Stimulated activated CD8-positive, alpha-beta memory T cell treated with anti-CD3 and anti-CD28 coated beads, Interleukin-12 subunit alpha, Interleukin-12 subunit beta, amount 100 ng/mL, for 1 hour (primary cell): Measurements from ENCODE around the gene GALE.
"Not testable (repeated sequence)": the region's sequence is repeated elsewhere in the genome, so short reads cannot be mapped to it uniquely, and the experiment has no call there.

Source experiments
- DNase-seq: peaks from one replicate; pipeline ENCODE4 v3.0.0-alpha.2; 2020; ENCODE audit warnings: low read depth

Gene GALE

DNA sequence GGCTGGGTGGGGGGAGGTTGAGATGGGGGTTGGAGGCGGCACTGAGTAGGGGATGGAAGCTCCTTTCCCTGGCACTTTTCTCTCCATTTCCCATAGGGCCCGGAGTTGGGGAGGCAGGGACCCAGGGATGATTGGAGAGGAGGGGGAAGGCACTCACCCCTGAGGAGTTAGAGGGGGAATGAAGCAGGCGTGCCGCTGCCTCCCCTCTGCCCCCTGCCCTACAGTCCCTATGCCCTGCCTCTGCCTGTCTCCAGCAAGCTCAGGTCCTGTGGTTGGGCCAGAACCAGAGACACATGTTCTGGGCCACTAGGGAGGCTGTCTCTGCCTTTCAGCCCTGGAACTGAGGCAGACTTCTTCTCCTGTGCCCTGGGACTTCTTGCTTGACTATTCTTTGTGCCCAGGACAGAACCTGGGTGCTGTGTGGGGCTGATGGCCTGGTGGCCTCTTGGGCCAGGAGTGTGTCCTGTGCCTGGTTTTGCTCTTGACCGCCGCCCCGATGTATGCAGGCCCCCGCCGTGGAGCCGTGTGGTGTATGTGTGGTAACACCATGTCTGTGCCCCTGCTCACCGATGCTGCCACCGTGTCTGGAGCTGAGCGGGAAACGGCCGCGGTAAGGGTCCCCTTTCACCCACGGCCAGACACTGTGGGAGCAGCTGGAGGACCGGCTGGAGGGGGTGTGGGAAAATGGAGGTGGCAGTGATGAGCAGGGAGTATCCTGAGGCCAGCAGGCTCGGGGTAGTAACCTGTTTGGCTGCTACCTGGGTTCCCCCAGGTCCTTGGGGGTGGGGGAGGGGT lies 8.2 kb downstream of the GALE start:
- no peak for DNase-seq

DNA sequence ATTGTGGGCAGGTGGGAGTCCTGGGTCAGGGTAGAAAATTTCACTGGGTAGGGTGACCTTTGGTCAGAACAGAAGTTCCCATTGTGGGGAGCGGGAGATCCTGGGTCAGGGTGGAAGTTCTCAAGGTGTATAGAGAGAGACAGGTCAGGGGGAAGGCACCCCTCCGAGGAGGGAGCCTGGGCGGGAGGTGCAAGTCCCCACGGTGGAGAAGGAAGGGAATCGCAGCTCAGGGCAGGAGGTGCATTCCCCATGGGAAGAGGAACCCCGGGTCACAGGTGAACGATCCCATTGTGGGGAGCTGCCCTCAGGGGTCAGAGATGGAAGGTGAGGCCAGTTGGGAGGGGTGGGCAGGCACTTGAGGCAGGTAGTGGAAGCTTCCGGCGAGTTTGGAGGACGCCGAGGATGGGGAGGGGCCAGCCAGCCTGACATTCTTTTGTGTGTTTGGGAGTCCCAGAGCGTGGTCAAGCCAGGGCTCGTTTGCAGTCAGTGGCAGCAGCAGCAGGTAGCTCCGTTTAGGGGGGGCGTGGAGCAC lies 9.0 kb downstream of the GALE start:
- DNase-seq = no peak

DNA sequence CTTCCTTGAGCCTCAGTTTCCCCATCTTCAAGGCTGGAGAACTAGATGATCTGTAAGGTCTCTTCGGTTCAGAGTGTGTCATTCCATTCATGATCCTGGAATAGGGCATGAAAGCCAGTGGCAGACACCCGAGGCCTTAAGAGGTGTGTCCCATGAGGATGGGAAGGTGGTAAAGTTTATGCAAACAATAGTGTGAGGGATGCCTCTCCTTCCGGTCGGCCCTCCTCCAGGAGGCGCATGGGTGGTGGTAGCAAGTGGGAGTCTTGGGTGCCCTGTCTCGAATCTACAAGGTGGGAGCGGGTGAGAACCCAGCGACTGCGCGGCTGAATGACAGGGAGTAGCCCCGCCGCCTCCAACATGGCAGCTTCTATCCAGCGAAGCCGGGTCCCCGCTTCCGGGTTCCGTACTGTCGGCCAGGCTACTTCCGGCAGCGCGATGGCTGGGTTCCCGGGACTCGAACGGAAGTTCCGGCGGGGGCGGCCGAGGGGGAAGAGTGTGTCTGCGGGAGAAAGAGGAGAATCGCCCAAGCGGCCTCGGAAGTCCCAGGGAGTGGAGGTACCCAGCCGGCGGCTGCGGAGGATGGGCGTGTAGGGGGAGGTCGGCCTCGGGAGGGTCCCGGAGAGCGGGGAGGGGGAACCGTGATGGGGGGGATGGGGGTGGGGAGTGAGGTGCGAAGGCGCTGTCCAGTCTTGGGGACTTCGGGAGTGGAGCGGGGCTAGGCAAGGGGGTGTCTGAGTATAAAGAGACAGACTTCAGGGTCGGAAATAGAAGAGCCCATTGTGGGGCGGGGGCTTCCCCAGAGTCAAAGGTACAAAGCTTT lies 9.6 kb downstream of the GALE start, which contains the start of gene LYPLA2:
LYPLA2 (plus strand) TSS at position 450 of the 820 bp plus-strand sequence. CDS start 1,538 bp downstream, outside the sequence.
- DNase-seq = peak; percentile 82

DNA sequence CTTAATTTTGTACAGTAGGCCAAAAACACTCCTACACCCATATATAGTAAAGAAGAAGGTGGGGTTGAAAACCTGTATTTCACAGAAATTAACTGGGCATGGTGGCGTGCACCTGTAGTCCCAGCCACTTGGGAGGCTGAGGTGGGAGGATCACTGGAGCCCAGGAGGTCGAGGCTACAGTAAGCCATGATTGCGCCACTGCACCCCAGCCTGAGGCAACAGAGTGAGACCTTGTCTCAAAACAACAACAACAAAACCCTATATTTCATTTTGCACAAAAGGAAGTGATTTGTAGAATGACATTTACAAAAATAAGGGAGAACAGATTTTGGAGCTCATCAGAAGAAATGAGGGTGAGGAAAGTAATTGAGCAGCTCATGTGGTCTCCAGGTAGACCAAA lies 11.9 kb downstream of the GALE start:
- no peak for DNase-seq

DNA sequence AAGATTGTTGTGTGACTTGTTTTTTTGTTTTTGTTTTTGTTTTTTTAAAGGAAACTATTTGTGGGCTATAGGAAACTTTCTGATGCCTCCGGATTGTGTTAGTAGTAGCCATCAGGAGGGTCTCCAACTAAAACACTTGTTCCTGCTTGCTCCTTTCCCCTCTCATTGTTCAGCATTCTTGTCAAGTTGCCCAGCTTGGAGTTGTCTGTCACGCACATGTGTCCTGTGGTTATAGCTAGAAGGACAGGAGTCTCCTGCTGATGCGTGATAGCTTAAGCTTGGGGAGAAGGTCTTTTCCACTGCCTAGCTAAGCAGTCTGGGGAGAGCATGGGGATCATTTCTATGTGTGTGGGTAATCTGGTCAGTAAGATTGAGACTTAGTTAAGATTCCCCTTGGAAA lies 12.9 kb downstream of the GALE start:
- DNase-seq = no peak

DNA sequence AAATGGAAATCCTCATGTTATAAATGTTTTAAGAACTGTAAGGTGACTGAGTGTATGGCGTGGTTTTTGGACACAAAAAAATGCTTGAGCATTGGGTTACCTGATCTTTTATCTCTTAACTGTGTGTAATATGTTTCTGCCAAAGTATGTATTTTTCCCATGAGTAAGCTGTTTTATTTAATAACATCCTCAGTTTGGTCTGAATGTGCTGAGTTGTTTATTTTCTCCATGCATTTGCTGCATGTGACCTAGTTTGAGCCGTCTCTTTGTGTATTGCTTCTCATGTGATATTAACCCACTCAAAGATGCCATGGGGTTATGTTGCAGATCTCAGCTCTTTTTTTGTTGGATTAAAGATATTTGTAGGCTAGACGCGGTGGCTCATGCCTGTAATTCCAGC lies 15.7 kb downstream of the GALE start:
- no peak for DNase-seq

DNA sequence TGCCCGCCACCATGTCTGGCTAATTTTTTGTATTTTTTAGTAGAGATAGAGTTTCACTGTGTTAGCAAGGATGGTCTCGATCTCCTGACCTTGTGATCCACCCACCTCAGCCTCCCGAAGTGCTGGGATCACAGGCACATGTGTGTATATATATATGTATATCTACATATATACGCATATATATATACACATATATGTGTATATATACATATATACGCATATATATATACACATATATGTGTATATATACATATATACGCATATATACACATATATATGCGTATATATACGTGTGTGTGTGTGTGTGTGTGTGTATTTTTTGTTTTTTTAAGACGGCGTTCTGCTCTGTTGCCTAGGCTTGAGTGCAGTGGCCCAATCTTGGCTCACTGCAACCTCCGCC lies 17.4 kb downstream of the GALE start:
- DNase-seq = not testable (repeated sequence)

DNA sequence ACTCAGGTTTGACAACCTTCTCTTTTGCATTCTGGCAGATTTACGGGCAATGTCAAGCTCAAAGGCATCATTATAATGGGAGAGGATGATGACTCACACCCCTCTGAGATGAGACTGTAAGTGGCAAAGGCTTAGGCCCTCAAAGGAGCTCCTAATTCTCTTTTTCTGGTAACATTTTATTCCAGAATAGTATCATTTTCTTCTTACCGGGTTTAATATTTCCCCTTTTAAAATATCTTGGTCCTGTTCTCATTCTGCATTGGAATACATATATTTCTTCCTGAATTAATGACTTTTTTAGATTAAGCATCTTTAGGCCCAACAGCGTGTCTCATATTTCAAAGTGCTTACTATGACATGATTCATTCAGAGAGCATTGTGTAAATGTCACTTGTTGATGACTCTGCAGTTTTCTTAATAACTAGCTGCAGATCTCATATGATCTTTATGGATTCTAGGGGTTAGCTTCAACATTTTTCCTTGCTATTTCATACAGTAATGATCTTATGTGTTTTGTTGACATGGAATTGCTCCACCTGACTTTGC lies 20.7 kb downstream of the GALE start:
- DNase-seq = no peak

DNA sequence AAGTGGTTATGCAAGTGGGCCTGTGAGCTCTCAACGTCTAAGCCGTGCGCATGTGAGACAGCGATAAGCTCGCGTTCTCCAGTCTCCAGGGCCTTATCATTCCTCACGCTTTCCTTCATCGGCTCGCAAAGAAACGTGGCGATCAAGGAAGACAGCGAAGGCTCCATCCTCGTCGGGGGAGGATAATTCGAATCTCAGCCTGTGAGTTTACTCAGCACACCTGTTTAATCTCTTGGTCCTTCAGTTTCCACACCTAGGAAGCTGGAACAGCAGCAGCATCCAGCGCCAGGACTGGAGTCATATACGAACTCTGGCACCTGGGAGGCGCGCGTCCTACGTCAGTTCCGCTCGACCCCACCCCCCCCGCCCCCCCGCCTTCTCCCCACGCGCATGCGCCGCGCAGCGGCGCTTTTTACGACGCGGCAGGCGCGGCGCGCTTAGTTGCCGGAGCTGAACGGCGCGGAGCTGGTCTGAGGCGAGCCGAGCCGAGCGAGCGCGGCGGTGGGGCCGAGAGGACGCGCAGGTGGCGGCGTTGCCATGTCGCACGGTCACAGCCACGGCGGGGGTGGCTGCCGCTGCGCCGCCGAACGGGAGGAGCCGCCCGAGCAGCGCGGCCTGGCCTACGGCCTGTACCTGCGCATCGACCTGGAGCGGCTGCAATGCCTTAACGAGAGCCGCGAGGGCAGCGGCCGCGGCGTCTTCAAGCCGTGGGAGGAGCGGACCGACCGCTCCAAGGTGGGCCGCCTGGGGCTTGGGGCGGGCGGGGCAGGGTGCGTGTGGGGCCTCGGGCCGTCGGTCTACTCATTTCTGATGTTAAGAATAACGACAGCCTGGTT lies 22.4 kb downstream of the GALE start, which contains the start of gene PITHD1:
PITHD1 (plus strand) TSS at position 440 of the 836 bp plus-strand sequence; CDS start at position 538, 98 bp downstream.
- DNase-seq = peak; percentile 57

DNA sequence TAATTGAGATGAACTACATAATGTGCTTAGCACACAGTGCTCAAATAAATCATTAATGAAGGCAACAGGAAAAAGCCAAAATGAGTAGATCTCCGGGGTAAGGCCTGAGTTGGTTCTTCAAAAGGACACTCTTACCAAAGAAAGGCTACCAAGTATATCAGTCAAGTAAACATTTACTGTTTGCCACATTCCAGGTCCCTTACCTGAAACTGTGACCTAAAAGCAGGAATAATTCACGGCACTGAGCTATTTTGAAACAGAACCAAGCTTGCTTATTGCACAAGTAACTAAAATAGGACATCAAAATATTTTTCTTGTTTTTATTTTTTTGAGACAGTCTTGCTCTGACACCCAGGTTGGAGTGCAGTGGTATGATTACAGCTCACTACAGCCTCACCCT lies 24.3 kb downstream of the GALE start:
- no peak for DNase-seq

DNA sequence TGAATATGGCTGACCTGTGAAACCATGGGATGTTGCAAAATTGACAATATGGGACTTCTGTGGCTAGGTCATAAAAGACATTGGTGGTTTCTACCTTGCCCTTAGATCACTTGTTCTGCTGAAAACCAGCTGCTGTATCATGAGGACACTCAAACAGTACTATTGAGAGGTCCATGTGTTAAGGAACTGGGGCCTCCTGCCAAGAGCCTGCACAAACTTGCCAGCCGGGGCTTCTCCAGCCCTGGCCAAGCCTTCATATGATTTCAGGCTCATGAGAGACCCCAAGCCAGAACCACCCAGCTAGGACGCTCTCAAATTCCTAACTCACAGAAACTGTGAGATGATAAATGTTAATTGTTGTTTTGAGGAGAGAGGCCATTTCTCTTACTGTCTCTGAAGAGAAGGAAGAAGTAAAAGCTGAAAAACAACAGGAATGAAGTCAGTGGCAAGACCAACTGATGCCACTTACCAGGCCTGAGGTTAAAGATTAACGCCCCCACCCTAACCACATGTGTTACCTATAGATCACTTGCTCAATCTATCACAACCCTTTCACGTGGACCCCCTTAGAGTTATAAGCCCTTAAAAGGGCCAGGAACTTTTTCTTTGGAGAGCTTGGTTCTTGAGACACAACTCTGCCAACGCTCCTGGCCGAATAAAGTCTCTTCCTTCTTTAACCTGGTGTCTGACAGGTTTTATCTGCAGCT lies 26.2 kb downstream of the GALE start:
- DNase-seq = no peak

DNA sequence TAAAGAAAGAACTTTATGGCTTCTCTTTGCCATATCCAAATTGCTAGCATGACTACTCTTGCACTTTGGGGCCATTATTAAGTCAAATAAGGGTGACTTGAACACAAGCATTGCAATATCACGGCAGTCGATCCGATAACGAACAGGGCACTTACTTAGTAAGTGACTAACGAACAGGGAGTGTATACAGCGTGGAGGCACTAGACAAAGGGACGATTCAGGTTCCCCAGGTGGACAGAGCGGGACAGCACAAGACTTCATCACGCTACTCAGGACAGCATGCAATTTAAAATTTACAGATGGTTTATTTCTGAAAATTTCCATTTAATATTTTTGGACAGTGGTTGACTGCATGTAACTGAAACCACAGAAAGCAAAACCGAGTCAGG lies 27.7 kb downstream of the GALE start:
- no peak for DNase-seq

DNA sequence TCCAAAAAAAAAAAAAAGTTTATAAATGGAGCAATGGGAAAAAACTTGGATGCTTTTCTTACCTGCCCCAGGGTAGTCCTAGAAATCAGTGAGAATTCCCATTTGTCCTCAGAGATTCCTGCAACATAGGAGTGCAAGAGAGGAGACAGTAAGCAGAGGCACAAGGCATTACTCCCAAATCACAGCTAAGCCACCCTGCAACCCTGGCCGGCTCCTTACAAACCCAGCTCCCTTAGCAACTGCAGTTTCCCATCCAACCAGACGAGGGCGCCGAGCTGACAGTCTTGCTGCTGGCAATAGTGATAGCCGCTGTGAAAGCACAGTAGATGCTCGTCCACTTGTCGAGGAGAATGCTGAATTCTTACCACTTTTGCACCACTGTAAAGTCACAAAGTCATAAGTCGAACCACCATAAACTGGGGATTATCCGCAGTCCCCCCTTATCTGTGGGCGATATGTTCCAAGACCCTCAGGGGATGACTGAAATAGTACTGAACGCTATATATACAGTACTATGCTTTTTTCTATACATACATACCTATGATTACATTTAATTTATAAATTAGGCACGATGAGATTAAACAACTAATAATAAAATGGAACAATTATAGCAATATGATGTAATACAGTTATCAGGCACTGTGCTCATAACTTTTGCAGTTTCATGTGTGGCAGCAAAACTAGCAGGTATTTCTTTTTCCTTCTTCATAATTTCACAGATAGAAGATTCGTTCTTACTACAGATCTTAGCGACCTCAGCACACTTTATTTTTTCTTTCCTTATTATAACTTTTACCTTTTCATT lies 28.3 kb downstream of the GALE start:
- DNase-seq = peak; percentile 77

DNA sequence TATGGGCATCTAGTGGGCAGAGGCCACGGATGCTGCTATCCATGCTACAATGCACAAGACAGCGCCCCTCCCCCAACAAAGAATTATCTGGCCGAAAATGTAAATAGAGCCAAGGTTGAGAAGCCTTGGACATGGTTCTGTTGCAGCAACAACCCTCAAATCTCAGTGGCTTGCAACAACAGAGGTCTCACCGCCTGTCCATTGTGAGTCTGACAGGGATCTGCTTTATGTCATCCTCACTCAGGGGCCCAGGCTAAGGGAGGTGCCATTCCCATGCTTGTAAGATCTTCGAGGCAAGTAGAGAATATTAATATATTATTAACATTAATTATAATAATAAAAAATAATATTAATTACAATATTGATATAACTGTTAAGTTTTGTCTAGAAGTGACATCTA lies 31.8 kb downstream of the GALE start:
- no peak for DNase-seq

DNA sequence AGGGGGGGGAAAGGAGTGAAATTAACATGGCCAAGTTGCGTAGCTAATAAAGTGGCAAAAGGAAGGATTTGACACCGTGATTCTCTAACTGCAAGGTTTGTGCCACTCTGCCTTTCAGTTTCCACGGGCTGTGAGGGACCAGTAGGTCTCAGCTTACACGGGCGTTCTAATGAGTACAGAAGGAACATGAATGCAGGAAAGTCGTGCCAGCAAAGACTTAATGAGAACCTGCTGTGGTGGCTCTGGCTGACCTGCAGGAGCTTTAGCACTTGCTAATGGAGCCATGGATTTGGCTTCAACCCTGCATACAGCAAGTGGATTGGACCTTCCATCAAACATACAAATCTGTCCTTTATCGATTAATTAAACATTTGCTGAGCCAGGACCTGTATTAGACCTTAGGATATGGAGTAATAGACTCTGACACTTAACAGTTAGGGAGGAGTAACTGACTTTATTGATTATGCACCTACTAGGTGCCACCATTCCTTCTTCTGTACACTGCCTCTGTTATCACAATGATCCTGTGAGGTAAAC lies 37.4 kb downstream of the GALE start:
- no peak for DNase-seq

DNA sequence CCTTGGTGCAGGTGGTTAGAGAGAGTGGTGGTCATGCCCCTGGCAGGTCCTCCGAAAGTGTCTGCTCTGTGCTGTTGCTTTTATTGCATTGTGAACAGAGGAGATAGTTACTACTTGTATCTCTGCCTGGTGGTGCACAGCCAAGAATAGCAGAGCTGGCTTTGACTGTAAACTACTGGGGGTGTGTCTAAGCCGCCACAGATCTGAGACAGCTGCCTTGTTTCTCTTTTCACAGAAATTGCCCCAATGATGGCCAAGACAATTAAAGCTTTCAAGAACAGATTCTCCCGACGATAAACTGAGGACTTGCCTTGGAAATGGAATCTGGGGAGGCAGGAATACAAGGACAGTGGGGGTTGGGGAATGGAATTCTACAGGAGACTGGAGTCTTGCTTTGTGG lies 41.3 kb downstream of the GALE start:
- DNase-seq = no peak

DNA sequence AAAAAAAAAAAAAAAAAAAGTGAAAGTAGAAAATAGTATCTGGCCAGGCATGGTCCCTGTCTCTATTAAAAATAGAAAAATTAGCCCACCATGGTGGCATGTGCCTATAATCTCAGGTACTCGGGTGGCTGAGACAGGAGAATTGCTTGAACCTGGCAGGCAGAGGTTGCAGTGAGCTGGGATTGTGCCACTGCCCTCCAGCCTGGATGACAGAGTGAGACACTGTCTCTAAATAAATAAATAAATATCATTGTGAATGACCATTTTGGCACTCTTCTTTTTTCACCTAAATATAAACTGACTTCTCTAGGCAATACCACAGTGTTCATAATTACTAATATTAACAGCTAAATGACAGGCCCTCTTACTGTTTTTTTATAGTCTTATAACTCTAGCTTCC lies 42.7 kb downstream of the GALE start:
- no peak for DNase-seq

DNA sequence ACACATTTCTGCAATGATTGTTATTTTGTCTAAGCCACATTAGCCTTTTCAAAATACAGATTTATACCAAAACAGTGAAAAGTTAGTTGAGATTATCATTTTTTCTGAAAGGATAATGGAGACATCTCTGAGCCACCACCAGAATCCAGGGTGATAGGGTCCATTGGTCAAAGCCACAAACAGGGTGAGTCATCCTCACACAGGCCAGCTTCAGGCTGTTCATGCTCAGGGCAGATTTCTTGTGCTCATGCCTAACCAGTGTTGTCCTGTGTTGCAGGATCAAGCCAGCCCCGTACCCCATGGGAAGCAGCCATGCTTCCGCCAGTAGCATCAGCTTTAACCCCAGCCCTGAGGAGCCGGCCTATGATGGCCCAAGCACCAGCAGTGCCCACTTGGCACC lies 43.9 kb downstream of the GALE start:
- no peak for DNase-seq

DNA sequence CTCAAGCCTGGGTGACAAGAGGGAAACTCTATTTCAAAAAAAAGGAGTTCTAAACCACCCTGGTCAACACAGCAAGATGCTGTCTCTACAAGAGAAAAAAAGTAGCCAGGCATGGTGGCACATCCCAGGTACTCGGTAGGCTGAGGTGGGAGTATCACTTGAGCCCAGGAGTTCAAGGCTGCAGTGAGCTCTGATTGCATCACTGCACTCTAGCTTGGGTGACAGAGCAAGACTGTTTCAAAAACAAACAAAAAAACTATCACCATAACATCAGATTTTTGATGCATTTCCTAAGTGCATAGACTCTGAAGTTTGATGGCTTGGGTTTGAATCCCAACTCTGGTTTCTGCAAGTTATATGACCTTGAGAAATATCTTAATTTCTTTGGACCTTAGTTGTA lies 47.6 kb downstream of the GALE start:
- no peak for DNase-seq

DNA sequence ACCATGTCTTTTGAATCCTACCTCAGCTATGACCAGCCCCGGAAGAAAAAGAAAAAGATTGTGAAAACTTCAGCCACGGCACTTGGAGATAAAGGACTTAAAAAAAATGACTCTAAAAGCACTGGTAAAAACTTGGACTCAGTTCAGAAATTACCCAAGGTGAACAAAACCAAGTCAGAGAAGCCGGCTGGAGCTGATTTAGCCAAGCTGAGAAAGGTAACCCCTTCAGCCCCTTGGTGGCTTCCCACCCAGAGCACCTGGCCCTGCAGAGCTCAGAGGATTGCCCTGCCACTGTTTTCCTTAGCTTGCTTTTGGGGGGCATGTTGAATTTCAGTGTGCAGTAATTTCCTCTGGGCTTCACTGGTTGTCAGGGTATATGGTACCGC lies 48.7 kb downstream of the GALE start:
- no peak for DNase-seq
